Measurements from ENCODE around the gene GOLGA6C. TPM values are rescaled to one million over a fixed set of nuclear protein-coding genes. Genes with fewer than 3 reads are reported as not detected.
"Not testable (repeated sequence)": the region's sequence is repeated elsewhere in the genome, so short reads cannot be mapped to it uniquely, and the experiment has no call there.

Gene GOLGA6C
- total RNA-seq: not detected

GRCh38 chr15:75258034-75258433 is at the start of gene GOLGA6C:
Gene GOLGA6C, plus strand, starts transcription at chr15:75258334. Its CDS starts 265 bp downstream, at chr15:75258599.
- DNase-seq (ENCODE audit: low spot score); intact Hi-C loops (cut with DNase I); ATAC-seq: not testable (repeated sequence)

- ATAC-seq (no peak), DNase-seq (ENCODE audit: low spot score) (no peak)
- intact Hi-C loops (cut with DNase I): no loop called here
These were observed 49.4 kb upstream of the GOLGA6C start for GRCh38 chr15:75208501-75209288.

- intact Hi-C loops (cut with DNase I): no loop called here
- DNase-seq (ENCODE audit: low spot score): no peak
- no peak for ATAC-seq
These were observed 48.9 kb upstream of the GOLGA6C start for GRCh38 chr15:75209289-75209676.

- intact Hi-C loops (cut with DNase I): no loop called here
- ATAC-seq: no peak
- DNase-seq (ENCODE audit: low spot score): no peak
These were observed 47.3 kb upstream of the GOLGA6C start for GRCh38 chr15:75210811-75211230.

- ATAC-seq (no peak), DNase-seq (ENCODE audit: low spot score) (no peak)
- intact Hi-C loops (cut with DNase I): no loop called here
These were observed 46.5 kb upstream of the GOLGA6C start for GRCh38 chr15:75211436-75212199.

- intact Hi-C loops (cut with DNase I): no loop called here
- no peak for ATAC-seq
- DNase-seq (ENCODE audit: low spot score): no peak
These were observed 45.8 kb upstream of the GOLGA6C start for GRCh38 chr15:75212200-75212858.

- intact Hi-C loops (cut with DNase I): no loop called here
These were observed 44.8 kb upstream of the GOLGA6C start for GRCh38 chr15:75213212-75213767.

GRCh38 chr15:75213768-75214221 is 44.3 kb upstream of the GOLGA6C start:
- ATAC-seq (peak; percentile 11), DNase-seq (ENCODE audit: low spot score) (no peak)
- intact Hi-C loops (cut with DNase I): no loop called here

More at GRCh38 chr15:75213212-75213767, 44.8 kb upstream of the GOLGA6C start:
- ATAC-seq (no peak), DNase-seq (ENCODE audit: low spot score) (no peak)

- intact Hi-C loops (cut with DNase I): no loop called here
- ATAC-seq: peak; percentile 20
- no peak for DNase-seq (ENCODE audit: low spot score)
These were observed 43.6 kb upstream of the GOLGA6C start for GRCh38 chr15:75214293-75215096.

- ATAC-seq (no peak), DNase-seq (ENCODE audit: low spot score) (no peak)
- intact Hi-C loops (cut with DNase I): no loop called here
These were observed 42.8 kb upstream of the GOLGA6C start for GRCh38 chr15:75215107-75216004.

- no peak for ATAC-seq
- no peak for DNase-seq (ENCODE audit: low spot score)
- intact Hi-C loops (cut with DNase I): no loop called here
These were observed 41.1 kb upstream of the GOLGA6C start for GRCh38 chr15:75217012-75217411.

- ATAC-seq; DNase-seq (ENCODE audit: low spot score); intact Hi-C loops (cut with DNase I): not testable (repeated sequence)
These were observed 40.6 kb upstream of the GOLGA6C start for GRCh38 chr15:75217574-75217973.

- intact Hi-C loops (cut with DNase I); ATAC-seq; DNase-seq (ENCODE audit: low spot score): not testable (repeated sequence)
These were observed 38.6 kb upstream of the GOLGA6C start for GRCh38 chr15:75219507-75219929.

- DNase-seq (ENCODE audit: low spot score) (no peak), ATAC-seq (no peak)
- intact Hi-C loops (cut with DNase I): no loop called here
These were observed 34.4 kb upstream of the GOLGA6C start for GRCh38 chr15:75223688-75224087.

- ATAC-seq (no peak), DNase-seq (ENCODE audit: low spot score) (no peak)
- intact Hi-C loops (cut with DNase I): no loop called here
These were observed 33.9 kb upstream of the GOLGA6C start for GRCh38 chr15:75224281-75224680.

GRCh38 chr15:75225102-75225836 is 32.9 kb upstream of the GOLGA6C start:
- intact Hi-C loops (cut with DNase I); ATAC-seq; DNase-seq (ENCODE audit: low spot score): not testable (repeated sequence)
